T-helper 1 cell (primary cell): ENCODE results near the gene CNPY1.

Experiments
- DNase-seq, 5 donors: peaks; one replicate each; pipeline ENCODE4 v3.0.0-alpha.2; 2012 to 2020

The CNPY1 gene

DNA sequence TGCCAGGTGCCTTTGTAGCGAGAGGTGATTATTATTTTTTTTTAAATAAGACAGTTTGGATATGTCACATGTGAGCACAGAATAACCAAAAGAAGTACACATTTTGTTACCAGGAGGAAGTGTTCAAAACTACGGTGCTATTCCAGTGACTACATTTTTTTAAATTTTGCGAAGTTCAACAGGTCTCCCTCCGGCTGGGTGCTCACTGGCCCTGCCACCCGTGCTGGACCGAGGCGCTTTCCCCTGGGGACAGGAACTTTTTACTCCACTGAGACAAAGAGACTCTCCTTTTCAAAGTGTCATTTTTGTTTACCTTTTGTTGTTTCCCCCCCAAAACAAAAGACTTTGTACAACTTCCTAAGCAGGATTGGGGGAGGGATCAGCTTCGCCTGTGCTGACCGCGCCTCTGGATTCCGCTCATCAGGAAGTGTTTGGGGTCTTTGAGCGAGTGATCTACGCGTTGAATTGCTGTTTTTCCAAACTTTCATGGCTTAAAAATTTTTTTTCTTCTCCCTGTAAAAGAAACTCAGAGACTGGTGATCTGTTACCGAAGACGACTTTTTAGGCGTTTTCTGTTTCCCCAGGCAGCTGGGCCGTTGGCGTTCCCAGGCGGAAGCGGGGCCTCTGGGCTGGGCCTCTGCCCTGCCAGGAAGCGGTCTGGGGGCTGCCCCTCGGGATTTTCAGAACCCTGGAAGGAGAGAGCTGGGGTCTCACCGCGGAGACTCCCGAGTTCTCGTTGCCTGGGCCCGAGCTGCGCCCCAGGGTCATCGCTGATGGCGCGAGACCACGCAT lies 81.2 kb downstream of the CNPY1 start:
- no peak for DNase-seq

DNA sequence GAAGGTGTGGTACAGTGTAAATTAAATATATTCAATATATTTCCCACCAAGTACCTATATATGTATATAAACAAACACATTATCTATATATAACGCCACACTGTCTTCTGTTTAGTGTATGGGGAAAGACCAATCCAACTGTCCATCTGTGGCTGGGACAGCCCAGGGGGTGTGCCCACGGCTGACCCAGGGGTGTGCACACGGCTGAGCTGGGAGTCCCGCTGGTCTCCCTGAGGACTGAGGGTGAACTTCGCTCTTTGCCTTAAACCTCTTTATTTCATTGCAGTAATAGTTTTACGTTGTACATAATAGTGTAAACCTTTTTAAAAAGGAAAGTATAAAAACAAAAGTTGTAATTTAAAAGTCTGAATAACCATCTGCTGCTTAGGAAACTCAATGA lies 82.2 kb downstream of the CNPY1 start:
- no peak for DNase-seq

DNA sequence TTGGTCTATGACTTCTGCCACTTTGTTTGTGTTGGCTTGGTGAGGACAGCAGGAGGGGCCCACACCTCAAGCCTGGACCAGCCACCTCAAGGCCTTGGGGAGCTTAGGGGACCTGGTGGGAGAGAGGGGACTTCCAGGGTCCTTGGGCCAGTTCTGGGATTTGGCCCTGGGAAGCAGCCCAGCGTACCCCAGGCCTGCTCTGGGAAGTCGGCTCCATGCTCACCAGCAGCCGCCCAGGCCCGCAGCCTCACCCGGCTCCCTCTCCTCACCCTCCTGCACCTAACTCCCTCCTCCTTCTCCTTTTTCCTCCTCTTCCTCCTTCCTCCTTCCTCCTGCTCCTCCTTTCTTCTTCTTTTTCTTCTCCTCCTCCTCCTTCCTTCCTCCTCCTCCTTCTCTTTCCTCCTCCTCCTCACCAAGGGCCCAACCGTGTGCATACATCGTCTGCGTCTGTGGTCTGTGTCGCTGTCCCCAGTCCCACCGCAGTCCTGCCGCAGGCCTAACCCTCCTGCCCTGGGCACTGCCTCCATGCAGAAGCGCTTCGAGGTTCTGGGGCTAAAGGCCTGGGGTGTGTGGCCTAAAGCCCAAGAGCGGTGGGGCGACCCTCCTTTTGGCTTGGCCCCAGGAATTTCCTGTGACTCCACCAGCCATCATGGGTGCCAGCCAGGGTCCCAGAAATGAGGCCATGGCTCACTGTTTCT lies 83.1 kb downstream of the CNPY1 start:
- DNase-seq = no peak

DNA sequence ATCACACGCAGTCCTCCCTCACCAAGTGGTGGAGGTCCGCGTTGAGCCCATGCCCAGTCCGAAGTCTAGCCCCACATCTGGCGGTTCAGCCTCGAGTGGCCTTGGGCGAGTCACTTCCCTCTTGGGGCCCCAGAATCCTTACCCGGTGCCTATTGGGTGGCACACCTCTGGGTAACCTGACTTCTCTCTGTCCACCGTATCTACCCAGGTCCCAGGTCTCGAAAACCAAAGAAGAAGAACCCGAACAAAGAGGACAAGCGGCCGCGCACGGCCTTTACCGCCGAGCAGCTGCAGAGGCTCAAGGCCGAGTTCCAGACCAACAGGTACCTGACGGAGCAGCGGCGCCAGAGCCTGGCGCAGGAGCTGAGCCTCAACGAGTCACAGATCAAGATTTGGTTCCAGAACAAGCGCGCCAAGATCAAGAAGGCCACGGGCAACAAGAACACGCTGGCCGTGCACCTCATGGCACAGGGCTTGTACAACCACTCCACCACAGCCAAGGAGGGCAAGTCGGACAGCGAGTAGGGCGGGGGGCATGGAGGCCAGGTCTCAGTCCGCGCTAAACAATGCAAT lies 84.1 kb downstream of the CNPY1 start:
- DNase-seq = no peak

DNA sequence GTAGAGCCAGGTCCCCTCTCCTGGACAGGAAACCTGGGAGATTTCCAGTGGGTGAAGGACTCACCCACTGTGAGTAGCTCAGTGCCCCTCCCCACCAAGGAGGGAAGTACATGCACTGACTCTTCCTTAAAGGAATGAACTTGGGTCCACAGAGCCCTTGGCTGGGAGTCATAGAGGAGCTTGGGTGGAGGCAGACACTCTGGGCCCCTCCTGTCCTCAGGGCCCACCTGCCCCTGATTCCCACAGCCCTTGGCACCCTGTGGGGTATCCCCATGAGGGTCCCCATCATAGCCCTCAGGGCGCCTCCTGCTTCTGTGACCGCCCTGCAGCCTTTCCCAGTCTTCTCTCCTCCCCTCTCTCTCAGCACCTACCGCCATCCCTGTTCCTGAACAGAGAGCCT lies 84.7 kb downstream of the CNPY1 start:
- DNase-seq = no peak

DNA sequence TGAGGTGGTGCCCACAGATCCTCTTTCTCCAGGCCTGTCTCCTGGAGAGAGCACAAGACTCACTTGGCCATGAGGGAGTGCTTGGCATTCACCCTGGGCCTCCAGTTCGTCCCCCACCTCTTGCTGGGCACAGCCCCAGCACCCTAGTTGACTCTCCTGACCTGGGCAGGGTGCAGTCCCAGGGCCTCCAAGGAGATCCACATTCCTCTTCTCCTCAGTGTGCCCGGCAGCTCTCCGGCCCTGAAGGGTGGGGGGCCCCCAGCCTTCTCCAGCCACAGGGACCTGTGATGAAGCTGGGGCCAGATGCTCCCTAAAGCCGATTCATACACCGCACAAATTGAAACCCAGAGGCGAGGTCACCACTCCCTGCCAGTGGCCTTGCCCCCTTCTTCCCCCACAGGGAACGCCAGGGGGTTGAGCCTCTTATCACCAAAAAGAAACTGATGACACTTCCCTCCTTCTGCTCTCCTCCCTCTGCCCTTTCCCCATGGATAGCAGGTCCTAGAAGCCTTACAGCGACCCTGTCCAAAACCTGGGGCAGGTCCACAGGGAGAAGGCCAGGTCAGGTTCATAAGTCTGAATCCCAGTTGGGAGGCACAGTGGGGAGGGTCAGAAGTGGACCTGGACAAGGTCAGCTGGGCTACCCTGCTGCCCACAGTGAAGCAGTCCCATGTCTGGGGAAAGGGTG lies 85.3 kb downstream of the CNPY1 start:
- DNase-seq = no peak

DNA sequence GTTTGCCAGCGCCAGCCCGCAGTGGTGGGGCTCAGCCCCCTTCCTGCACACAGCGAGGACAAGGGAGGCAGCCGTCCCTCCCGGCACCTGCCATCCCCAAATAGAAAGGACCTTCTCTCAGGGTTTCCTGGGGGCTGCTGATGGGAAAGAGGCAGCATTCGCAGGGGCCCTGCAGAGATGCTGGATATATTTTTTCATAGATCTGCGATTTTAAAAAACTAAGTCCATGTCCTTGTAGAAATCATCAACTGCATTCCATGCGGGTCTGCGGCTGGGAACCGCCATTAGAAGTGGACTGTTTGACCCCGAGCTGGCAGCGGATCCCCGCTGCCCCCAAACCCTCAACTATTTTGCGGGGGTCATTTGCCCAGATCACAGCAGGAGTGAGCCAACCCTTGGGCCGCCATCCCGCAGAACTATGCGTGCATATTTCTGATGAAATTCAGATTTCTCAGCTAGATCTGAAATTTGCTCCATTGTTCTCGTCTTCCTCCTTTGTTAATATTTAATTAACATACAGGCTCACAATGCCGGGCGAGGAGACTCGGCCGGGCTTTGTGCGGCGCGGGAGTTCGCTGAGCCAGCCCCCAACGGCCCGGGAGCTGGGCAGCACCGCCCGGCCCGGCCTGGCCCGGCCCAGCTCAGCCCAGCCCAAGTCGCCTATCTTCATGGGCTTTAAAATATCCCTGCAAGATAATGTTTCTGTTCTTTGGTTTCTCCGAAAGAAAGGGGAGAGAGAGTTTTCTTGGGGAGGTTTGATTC lies 86.5 kb downstream of the CNPY1 start:
- no peak for DNase-seq

DNA sequence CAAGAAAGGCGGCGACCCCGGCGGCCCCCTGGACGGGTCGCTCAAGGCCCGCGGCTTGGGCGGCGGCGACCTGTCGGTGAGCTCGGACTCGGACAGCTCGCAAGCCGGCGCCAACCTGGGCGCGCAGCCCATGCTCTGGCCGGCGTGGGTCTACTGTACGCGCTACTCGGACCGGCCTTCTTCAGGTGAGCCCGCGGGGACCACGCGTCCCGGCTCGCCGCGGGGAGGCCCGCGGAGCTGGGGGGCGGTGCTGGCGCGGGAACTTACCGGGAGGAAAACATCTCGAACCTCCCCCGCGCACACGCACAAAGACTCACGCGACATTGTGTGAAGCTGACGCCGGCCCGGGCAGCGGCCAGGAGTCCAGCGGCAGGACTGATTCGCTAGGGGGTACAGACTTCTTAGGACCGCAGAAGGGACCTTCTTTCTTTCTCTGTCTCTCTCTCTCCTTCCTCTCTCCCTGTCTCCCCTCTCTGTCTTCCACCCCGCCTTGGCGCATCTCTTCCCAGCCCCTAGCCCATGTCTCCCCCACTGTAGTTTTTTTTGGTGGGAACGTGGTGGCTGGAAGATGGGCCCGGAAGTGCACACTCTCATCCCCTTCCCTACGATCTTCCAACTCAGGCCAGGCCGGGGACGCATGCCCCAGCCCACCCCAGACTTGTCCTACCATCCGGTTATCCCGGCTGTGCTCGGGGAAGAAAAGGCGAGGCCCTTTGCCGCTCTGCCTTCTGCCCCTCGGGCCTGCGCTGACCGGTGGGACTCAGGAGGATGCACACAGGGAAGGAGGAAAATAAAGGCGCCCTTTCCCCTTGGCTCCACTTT lies 87.3 kb downstream of the CNPY1 start:
- DNase-seq = no peak

DNA sequence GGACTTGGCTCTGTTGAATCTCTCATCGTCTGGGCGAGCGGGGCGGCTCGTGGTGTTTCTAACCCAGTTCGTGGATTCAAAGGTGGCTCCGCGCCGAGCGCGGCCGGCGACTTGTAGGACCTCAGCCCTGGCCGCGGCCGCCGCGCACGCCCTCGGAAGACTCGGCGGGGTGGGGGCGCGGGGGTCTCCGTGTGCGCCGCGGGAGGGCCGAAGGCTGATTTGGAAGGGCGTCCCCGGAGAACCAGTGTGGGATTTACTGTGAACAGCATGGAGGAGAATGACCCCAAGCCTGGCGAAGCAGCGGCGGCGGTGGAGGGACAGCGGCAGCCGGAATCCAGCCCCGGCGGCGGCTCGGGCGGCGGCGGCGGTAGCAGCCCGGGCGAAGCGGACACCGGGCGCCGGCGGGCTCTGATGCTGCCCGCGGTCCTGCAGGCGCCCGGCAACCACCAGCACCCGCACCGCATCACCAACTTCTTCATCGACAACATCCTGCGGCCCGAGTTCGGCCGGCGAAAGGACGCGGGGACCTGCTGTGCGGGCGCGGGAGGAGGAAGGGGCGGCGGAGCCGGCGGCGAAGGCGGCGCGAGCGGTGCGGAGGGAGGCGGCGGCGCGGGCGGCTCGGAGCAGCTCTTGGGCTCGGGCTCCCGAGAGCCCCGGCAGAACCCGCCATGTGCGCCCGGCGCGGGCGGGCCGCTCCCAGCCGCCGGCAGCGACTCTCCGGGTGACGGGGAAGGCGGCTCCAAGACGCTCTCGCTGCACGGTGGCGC lies 88.1 kb downstream of the CNPY1 start, which contains the start of gene EN2:
EN2 (plus strand) TSS at position 19 of the 767 bp plus-strand sequence; CDS start at position 268, 249 bp downstream.
- DNase-seq = no peak

DNA sequence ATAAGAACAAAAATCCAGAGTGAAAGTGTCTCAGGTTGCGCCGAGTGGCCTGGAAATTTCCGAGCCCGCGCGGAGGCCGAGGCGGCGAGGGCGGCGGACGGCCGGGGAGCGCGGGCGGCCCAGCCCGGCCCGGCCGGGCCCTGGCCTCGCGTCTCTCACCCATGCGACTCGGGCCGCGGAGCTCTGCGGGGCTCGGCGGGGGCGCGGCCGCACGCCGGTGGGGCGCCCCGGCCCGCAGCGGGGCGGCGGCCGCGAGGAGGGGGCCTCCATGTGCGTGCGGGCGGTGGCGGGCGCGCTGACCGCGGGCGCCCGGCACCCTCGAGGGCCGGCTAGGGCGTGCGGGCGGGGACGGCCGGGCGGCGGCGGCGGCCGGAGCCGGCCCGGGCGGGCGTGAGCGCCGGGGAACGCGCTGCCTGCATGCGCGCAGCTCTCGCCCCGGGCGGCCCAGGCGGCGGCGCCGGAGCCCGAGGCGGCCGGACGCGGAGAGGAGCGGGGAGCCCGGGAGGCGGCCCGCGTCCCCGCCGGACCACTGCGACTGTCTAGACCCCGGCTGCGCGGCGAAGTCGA lies 88.7 kb downstream of the CNPY1 start:
- no peak for DNase-seq

DNA sequence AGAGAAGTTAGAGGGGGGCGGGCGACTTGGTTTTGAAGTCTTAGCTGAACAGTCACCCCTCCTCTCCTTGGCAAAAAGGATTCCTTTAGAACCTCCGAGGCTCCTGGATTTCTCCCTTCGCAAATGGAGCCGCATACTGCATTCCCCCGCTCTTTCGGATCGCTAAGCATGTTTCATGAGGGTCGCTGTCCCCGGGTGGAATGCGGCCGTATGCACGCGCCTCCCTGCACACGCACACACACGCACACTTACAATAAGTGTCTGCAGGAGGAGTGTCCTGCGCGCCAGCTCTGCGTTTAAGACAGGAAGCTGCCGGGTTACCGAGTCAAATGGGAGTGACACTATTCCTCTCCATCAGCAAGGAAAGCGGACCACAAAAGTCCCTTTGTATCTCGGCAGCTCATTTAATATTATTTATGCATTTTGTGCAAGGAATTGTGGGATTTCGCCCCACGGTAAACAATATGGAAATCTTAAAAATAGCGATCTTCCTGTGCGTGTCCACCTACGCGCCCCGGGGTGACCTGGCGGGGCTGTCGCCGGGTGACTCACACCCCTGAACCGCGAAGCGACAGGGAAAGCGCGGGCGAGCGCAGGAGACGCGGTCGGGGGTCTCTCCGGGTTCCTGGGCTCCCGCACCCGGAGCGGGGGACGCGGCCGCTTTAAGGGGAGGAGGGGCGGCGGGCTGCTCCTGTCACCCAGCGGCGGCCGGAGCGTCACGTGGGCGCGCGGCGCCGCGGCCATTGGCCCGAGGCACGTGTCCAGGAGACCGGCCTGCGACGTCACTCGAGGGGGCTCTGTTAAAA lies 89.4 kb downstream of the CNPY1 start:
- DNase-seq = no peak

DNA sequence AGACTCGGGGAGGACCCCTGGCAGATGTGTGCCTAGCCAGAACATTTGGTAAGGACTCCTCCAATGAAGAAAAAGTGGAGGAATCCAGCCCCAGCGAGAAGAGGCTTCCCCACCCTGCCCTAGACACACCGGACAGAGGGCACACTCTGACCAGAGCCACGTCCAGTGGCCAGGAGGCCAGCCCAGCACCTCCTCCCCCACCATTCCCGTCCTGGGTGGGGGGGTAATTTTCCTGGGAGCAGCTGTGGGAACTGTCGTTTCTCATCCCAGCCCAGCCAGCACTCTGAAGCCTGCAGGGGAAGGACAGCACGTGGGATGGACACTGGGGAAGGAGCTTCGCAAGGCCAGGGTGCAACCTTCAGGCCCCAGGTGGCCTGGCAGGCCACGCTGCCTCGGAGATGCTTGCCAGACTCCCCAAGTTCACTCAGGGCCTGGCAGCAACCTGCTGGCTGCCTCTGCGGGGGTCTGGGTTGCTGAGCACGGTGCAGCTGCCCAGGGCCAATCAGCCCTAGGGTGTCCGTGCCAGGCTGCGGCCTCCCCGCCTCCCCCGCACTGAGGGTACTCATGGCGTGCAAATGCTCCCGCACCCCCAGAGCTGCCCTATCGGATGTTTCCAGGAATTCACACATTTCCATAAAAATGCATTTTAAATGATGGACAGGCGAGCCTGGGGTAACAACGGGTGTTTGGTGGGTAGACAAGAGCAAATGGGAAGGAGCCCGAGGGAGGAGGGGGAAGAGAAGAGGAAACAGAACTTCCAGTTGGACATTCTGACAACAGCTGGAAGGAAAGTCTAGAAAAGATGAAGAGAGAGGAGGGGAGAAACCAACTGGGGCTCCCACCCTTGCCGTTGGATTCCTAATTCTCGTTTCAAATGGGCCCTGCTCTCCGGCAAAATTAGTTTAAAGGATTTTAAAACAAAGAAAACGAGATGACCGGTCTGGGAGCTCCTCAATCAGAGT lies 90.3 kb downstream of the CNPY1 start:
- DNase-seq = no peak

DNA sequence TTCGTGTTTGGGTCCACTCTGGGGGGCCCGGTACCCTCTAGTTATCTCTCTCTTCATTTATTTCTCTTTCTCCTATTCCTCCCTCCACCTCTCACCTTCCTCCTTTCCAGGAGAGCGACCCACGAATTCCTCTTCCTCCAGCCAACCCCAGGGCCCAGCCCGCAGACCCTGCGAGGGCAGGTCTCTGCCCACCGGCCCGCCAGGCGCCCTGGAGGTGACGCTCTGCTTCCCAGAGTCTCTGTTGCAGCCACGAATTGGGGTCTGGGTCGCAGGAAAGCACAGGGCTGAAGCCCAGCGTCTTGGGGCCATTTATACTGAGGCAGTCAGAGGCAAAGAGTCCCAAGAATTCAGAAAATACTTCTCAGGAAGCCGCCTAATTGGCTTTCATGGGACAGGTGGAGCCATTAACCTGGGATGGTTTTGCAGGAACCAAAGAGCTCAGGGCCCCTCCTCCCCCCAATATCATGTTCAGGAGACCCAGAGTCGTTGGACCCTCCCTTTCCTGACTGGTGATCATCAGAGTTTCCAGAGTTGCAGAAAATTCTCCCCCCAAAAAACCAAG lies 91.1 kb downstream of the CNPY1 start:
- DNase-seq = no peak

DNA sequence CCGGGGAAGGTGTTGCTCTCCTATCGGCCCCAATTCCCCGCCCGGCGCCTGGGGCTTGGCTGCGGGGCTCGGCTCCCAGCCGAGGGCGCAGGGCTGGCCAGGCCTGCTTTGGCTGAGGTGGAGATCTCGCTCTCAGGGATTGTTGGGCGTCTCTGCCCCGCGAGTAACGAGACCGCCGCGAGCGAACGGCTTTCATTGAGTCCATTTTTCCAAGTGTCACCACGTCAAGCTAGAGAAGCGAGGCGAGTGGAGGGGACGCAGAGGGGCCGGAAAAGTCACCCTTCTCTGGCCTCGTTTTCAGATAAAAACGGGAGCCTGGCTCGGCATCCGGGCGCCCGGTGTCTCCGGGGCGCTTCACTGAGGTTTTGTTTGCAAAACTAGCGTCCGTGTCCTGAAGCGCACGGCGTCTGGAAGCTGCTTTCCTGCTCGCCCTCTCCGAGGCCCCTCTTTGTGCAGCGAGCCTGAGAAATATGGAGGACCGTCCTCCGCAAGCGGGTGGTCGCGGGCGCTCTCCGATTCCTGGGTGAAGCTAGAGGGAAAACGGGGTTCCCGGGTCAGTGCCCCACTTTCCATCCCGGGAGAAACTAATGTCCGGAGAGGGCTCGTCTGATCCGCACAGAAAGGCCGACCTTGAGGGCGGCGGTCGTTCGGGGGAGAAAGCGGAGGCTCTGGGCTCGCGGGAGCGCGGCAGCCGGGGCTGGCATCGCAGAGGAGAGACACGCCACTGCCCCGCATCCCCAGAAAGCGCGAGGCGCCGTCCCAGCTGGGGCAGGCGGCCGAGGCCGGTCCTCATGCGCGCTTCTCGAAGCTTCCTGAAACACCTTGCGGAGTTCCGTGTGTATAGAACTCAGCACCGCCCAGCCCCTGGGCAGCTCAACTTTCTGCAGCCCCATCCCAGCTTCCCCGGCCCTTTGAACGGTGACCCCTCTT lies 91.9 kb downstream of the CNPY1 start:
- DNase-seq = no peak

DNA sequence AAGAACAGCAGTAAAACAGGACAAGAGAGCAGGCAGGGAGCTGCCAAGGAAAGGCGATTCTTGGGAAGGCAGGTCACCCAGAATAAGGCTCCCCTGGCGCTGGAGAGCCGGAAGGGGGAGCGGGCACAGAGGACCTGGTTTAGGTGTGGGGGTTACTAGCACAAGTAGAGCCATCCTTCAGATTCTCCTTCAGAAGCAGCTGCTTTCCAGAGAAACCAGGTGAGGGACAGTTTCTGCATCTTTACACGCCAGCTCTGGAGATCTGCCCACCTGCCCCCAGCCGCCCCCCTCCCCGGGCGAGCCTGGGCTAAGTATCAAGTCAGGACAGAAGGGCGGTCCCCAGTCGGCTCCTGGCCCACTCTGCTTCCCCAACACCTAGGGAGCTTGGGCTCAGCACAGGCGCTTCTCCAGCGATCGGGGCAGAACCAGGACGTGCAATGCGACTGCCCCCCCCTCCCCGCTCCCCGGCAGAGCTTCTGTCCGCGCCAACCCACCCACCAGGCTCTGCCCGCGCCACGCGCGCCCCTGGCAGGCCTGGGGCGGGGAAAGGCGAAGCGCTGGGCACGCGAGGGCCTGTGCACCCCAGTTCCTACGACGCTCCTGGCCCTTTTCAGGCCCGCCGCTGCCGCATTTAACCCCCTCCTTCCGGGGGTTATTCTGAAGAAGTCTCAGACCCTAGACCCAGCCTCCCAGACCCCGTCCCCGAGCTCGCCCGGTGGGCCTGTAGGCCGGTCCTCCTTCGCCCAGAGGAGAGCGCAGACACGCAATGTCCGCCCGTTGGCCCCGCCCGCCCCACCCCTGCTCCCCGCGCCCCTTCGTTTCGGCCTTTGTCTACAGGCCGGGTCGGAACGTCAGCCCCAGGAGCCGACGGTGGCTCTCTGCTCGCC lies 92.8 kb downstream of the CNPY1 start:
- DNase-seq = no peak
